Smooth muscle cell (in vitro differentiated cells): ENCODE results near the gene PLCD3. TPM values are rescaled to one million over a fixed set of nuclear protein-coding genes. Genes with fewer than 3 reads are reported as not detected.

ENCODE experiments used
- DNase-seq: peaks from one replicate; lab custom pipeline; 2025; ENCODE audit not compliant: unreplicated experiment; lab: John Stamatoyannopoulos, UW
- H2AFZ ChIP-seq: fragments of 200-600 bp; sonication (generic); 2 replicates; pipeline ENCODE4 v1.6.0; 2016; ENCODE audit warnings: antibody characterized with exemption, low read depth, mild to moderate bottlenecking
- H3F3A ChIP-seq: fragments of 200-600 bp; sonication (generic); 2 replicates; pipeline ENCODE4 v1.6.0; 2017; ENCODE audit warnings: antibody characterized with exemption, low read depth
- H3K27ac ChIP-seq: fragments of 200-600 bp; sonication (generic); 2 replicates; pipeline ENCODE4 v1.5.1; 2016; ENCODE audit warnings: low read depth, mild to moderate bottlenecking
- H3K27me3 ChIP-seq: fragments of 200-600 bp; sonication (generic); 2 replicates; pipeline ENCODE4 v1.6.1; 2016; ENCODE audit warnings: low read depth, mild to moderate bottlenecking
- H3K36me3 ChIP-seq: fragments of 200-600 bp; sonication (generic); 2 replicates; pipeline ENCODE4 v1.5.1; 2016; ENCODE audit warnings: low read depth
- H3K4me1 ChIP-seq: fragments of 200-600 bp; sonication (generic); 2 replicates; pipeline ENCODE4 v1.5.1; 2016; ENCODE audit warnings: low read depth
- H3K4me2 ChIP-seq: fragments of 200-600 bp; sonication (generic); 2 replicates; pipeline ENCODE4 v1.6.0; 2016; ENCODE audit warnings: mild to moderate bottlenecking
- H3K4me3 ChIP-seq: fragments of 200-600 bp; sonication (generic); 2 replicates; pipeline ENCODE4 v1.5.1; 2016; ENCODE audit warnings: mild to moderate bottlenecking
- H3K79me2 ChIP-seq: fragments of 200-600 bp; sonication (generic); 2 replicates; pipeline ENCODE4 v1.6.0; 2016; ENCODE audit warnings: low read depth, mild to moderate bottlenecking
- H3K9ac ChIP-seq: fragments of 200-600 bp; sonication (generic); 2 replicates; pipeline ENCODE4 v1.6.0; 2016; ENCODE audit warnings: low read depth
- H3K9me3 ChIP-seq: fragments of 200-600 bp; sonication (generic); replicated peaks from 2 replicates; pipeline ENCODE4 v1.5.1; 2016; ENCODE audit warnings: low read depth
- H4K20me1 ChIP-seq: fragments of 200-600 bp; sonication (generic); 2 replicates; pipeline ENCODE4 v1.6.0; 2016; ENCODE audit warnings: low read depth
- WGBS: methylation state at CpG from one replicate; pipeline ENCODE4 v1.1.7; 2016; ENCODE audit warnings: low lambda C conversion rate; 5-methylcytosine and 5-hydroxymethylcytosine counted together
- polyA plus RNA-seq: library from polyadenylated mRNA; unstranded; fragments of >200 nt; fragmentation: Nextera tagmentation; extraction: Ambion mirVana; gene quantifications from 2 replicates; pipeline ENCODE4 v1.2.1, GENCODE V29; 2016
- total RNA-seq: library from RNA; depleted of rRNA; stranded (reverse); fragments of >200 nt; gene quantifications from 2 replicates; pipeline ENCODE4 v1.2.3, GENCODE V29; 2014
- TF ChIP-seq, protein P1 (sequence below): fragments of 200-600 bp; sonication (generic); IDR thresholded peaks from 2 replicates; pipeline ENCODE4 v1.5.1; 2017; ENCODE audit warnings: borderline replicate concordance, mild to moderate bottlenecking, antibody characterized with exemption; ENCODE audit not compliant: insufficient read depth, poor library complexity, severe bottlenecking

The PLCD3 gene
- total and polyA plus RNA-seq, 2 experiments from 2014 or later = 24.0 to 33.4 TPM

- H2AFZ ChIP-seq = no peak overlapping the region
- no peaks in the 10 kb centered on the region for H3F3A ChIP-seq
- no peak overlapping the region for H3K4me2 ChIP-seq
- no peaks in the 10 kb centered on the region for H3K36me3 ChIP-seq
- TF ChIP-seq, protein P1, sequence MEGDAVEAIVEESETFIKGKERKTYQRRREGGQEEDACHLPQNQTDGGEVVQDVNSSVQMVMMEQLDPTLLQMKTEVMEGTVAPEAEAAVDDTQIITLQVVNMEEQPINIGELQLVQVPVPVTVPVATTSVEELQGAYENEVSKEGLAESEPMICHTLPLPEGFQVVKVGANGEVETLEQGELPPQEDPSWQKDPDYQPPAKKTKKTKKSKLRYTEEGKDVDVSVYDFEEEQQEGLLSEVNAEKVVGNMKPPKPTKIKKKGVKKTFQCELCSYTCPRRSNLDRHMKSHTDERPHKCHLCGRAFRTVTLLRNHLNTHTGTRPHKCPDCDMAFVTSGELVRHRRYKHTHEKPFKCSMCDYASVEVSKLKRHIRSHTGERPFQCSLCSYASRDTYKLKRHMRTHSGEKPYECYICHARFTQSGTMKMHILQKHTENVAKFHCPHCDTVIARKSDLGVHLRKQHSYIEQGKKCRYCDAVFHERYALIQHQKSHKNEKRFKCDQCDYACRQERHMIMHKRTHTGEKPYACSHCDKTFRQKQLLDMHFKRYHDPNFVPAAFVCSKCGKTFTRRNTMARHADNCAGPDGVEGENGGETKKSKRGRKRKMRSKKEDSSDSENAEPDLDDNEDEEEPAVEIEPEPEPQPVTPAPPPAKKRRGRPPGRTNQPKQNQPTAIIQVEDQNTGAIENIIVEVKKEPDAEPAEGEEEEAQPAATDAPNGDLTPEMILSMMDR = no peak
- H3K4me3 ChIP-seq = no peak overlapping the region
- peaks cover 7% of the 10 kb centered on the region for H4K20me1 ChIP-seq
- no peak overlapping the region for H3K9ac ChIP-seq
- 90% methylated on average over 9 of the region's 9 CpGs for WGBS
- DNase-seq = no peak
- H3K27me3 ChIP-seq = no peaks in the 10 kb centered on the region
- H3K79me2 ChIP-seq = no peaks in the 10 kb centered on the region
- no peak overlapping the region for H3K27ac ChIP-seq
- H3K4me1 ChIP-seq = no peaks in the 10 kb centered on the region
- no peaks in the 10 kb centered on the region for H3K9me3 ChIP-seq
Observed at GRCh38 chr17:45108051-45108450, 24.3 kb downstream of the PLCD3 start.

- no peaks in the 10 kb centered on the region for H3K79me2 ChIP-seq
- DNase-seq = no peak
- TF ChIP-seq, protein P1 = no peak
- no peaks in the 10 kb centered on the region for H3K36me3 ChIP-seq
- peaks cover 7% of the 10 kb centered on the region for H4K20me1 ChIP-seq
- H3F3A ChIP-seq = no peaks in the 10 kb centered on the region
- no peak overlapping the region for H3K4me2 ChIP-seq
- no peak overlapping the region for H2AFZ ChIP-seq
- no peaks in the 10 kb centered on the region for H3K4me1 ChIP-seq
- 95% methylated on average over 13 of the region's 13 CpGs for WGBS
- H3K4me3 ChIP-seq = no peak overlapping the region
- no peaks in the 10 kb centered on the region for H3K27me3 ChIP-seq
- no peak overlapping the region for H3K9ac ChIP-seq
- no peak overlapping the region for H3K27ac ChIP-seq
- no peaks in the 10 kb centered on the region for H3K9me3 ChIP-seq
Observed at GRCh38 chr17:45107293-45108010, 24.9 kb downstream of the PLCD3 start.

DNA sequence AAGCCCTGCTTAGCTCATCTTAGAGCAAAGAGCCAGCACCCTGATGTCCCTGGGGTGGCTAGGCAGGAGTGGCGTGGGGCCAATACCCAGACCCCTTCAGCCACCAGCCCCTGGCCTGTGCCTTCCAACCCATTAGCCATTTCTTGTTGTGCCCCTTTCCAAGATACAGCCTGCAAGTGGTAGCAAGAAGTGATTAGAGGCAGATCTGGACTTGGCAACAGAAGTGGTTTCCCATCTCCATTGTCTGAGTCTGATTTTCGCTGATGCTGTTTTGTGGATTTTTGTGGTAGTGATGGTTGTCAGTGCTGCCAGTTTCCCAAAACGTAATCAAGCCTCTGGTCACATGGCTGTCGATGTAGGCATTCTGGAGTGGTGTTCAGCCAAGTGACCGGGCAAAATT, 25.7 kb downstream of the PLCD3 start:
- WGBS = 96% methylated on average over 5 of the region's 5 CpGs
- H3K4me3 ChIP-seq = no peak overlapping the region
- no peaks in the 10 kb centered on the region for H3K79me2 ChIP-seq
- TF ChIP-seq, protein P1 = no peak
- no peak overlapping the region for H3K4me2 ChIP-seq
- no peaks in the 10 kb centered on the region for H3K9me3 ChIP-seq
- H3K36me3 ChIP-seq = no peaks in the 10 kb centered on the region
- H3K27ac ChIP-seq = no peak overlapping the region
- no peaks in the 10 kb centered on the region for H3F3A ChIP-seq
- no peaks in the 10 kb centered on the region for H3K27me3 ChIP-seq
- DNase-seq = no peak
- H4K20me1 ChIP-seq = peaks cover 7% of the 10 kb centered on the region
- no peaks in the 10 kb centered on the region for H3K4me1 ChIP-seq
- H2AFZ ChIP-seq = no peak overlapping the region
- H3K9ac ChIP-seq = no peak overlapping the region

DNA sequence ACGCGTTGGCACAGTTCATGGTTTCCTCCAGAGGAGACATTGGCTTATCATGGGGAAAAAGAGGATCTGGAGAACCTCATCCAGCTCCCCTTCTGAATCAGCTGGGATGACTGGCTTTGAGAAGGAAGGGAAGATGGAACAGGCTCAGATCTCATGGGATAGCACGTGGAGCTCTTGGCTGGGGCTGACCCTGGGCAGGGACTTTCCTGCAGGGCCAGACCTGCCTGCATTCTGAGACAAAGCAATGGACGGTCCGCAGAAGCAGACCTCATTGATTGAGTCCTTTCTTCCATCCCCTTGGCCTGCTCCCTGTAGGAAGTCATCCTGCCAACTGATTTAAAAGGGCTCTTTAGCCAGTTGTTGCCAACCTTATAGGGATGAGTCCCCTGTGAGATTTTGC, 26.2 kb downstream of the PLCD3 start:
- no peak overlapping the region for H3K27ac ChIP-seq
- no peak overlapping the region for H3K4me3 ChIP-seq
- H3F3A ChIP-seq = no peaks in the 10 kb centered on the region
- no peak overlapping the region for H2AFZ ChIP-seq
- H3K4me1 ChIP-seq = no peaks in the 10 kb centered on the region
- 93% methylated on average over 5 of the region's 5 CpGs for WGBS
- no peak for DNase-seq
- H3K79me2 ChIP-seq = no peaks in the 10 kb centered on the region
- no peaks in the 10 kb centered on the region for H3K27me3 ChIP-seq
- TF ChIP-seq, protein P1 = no peak
- no peak overlapping the region for H3K4me2 ChIP-seq
- H3K36me3 ChIP-seq = no peaks in the 10 kb centered on the region
- H4K20me1 ChIP-seq = peaks cover 7% of the 10 kb centered on the region
- H3K9ac ChIP-seq = no peak overlapping the region
- no peaks in the 10 kb centered on the region for H3K9me3 ChIP-seq
